Stimulated activated CD4-positive, alpha-beta T cell treated with anti-CD3 and anti-CD28 coated beads, Interleukin-12 subunit alpha, Interleukin-12 subunit beta, amount 100 ng/mL, for 24 hours (primary cell): ENCODE data around the gene NEGR1.

Experiments
- DNase-seq, 2 experiments: peaks; one replicate each; pipeline ENCODE4 v3.0.0-alpha.2; 2020; ENCODE audit warnings: low read depth in 2 of 2

The NEGR1 gene

DNA sequence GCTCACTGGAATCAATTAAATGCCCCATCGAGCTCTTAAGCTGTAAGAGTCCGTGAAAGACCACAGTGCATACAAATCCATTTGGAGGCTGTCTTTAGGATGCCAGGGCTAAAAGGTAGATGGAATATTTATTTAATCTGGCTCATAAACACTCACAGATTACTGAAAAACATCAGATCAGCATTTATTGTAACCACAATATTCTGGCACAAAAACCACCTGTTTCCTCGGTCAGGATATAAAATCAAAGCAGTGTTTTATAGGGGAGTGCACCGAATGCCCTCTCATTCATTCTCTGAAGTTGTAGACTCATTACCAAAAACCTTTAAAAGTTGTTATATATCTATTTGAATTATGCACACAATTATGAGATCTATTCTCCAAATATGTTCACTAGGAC lies 500.9 kb downstream of the NEGR1 start:
- no peak for DNase-seq

GRCh38 chr1:71780681-71781080 lies 501.7 kb downstream of the NEGR1 start:
- DNase-seq: no peak

DNA sequence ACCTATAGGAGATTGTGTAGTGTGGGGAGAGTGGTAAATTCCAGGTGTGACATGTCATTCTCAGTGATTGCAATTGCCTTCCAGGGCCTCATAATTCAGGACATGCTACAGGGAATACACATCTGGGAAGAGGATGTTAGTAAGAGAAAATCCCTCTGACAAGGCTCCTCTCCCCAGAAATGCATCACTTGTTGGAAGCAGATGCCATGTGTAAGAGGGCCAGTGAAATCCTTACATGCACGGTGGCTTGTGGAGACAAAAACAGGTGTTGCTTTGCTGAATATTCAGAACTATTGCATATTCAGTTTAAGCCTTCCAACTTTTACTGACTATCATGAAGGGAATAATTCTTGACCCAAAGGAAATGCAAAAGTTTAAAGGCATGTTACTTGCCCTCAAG lies 503.4 kb downstream of the NEGR1 start:
- DNase-seq: no peak

DNA sequence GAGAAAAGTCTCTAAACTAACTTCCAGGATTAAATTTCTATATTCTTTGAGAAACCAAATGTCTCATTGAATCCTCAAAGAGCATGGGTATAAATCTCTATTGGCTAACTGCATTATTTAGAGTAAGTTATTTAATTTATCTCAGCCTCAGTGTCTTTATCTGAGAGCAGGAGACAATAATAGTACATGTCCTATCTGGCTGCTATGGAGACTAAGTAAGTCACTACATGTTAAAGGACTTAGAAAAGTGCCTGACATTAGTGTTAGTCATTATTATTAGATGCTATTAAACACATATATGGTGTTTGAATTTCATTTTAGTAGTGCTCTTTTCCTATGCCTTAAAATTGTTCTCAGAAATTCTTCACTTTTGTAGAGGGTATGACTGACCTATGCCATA lies 505.2 kb downstream of the NEGR1 start:
- DNase-seq: no peak

DNA sequence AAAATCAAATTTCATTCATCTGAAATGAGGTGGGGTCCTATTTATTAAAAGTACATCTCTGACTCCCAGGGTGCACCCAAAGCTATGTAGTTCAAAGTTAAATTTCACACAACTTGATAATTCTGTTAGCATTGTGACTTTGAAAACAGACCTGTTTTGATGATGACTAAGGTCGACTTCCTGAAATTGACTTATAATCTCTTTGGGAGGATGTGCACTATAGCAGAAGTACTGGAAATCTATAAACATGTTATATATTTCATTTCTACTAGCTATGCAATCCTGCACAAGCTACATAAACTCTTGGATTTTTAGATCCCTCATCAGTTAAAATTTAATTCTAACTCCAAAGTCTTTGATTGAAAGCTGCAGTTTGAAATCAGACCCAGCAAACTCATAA lies 507.6 kb downstream of the NEGR1 start:
- DNase-seq: no peak

GRCh38 chr1:71770121-71770520 lies 512.2 kb downstream of the NEGR1 start:
- no peak for DNase-seq

- DNase-seq: no peak
Measured at GRCh38 chr1:71766748-71767147, 515.6 kb downstream of the NEGR1 start.

GRCh38 chr1:71762514-71763255 lies 519.7 kb downstream of the NEGR1 start:
- DNase-seq: no peak

DNA sequence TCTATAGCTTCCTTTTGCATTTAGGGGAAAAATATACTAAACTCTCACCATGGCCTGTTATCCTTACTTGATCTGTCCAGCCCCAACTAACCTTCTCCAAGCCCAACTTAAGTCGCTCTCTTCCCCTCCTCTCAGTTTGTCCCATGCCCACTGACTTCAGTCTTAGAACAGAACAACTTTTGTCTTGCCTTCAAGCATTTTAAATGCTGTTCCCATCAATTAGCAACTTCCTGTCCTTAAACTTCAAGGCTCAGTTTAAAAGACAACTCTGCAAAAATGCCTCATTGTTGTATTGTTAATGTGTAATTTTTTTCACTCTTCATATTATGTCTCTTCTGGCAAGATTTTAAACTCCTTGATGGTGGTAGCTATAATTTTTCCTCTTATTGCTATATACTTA lies 526.9 kb downstream of the NEGR1 start:
- no peak for DNase-seq

DNA sequence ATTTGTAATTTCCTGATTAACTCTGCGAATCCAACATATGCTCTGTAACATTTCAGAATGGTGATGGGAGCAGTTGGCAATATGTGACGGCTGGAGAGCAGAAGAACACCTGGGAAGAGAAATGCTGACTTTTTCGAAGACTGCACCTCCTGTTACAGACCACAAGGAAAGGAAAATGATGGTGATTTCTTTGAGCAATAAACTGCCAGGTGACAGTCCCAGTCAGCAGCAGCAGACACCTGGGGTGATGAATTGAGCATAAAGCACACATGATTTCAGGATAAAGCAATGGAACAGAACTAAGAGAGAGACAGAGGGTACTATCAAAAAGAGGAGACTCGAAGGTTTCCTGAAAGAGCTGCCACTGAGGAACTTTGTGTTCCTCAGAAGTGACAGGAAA lies 528.6 kb downstream of the NEGR1 start:
- no peak for DNase-seq

DNA sequence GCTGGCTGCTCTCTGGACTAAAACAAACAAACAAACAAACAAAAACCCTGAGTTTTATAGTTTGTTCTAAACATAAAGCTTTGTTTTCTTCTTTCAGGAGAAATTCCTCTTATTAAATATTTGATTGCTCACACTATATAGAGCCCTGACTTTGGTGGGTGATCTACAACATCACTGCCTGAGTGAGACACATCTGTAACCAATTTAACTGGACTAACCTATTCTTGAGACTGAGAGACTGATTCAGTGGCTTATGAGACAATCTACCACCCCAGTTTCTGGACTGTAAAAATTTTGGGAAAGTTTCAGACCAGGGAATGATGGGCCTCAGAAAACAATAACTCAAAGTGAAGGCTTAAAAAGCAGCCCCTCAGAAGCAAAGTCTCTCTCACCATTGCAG lies 537.0 kb downstream of the NEGR1 start:
- no peak for DNase-seq

- no peak for DNase-seq
Measured at GRCh38 chr1:71743862-71744261, 538.5 kb downstream of the NEGR1 start.

- no peak for DNase-seq
Measured at GRCh38 chr1:71738910-71739309, 543.4 kb downstream of the NEGR1 start.

DNA sequence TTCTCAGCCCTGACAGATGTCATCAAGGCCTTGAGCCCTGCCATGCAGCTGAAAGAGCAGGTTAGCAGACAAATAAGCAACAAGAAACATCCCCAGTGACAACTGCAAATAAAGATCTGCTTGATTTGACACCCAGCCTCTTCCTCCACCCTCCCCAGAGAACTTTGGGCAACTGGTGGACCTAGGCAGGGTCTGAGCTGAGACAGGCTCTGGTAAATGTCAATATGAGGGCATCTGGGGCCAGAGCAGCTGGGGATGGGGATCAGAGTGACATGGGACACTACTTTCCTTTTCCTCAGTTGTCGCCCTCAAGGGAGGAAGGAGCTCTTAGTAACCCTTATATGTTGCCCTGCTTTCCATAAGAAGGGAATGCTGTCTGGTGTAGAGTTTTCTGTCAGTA lies 544.1 kb downstream of the NEGR1 start:
- DNase-seq: no peak

- DNase-seq: no peak
Measured at GRCh38 chr1:71737768-71738167, 544.6 kb downstream of the NEGR1 start.

DNA sequence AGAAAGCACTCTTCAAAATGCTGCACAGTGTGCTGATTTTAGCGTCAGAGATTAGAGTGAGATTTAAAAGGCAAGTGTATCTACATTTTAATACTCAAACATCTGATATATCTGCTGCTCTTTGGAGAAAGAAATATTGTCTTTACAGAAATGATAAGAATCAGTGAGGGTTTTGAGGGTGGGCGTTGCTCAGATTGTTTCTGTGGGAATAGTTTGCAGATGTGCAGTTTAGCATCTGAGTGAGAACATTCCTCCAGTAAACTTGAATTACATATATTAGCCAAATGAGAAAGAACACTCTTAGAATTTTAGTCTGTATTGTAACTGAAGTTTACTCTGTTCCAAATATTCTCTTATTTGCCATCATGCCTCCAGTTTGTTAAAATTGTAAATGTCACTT lies 549.2 kb downstream of the NEGR1 start:
- DNase-seq: no peak

GRCh38 chr1:71721532-71721931 lies 560.8 kb downstream of the NEGR1 start:
- no peak for DNase-seq

DNA sequence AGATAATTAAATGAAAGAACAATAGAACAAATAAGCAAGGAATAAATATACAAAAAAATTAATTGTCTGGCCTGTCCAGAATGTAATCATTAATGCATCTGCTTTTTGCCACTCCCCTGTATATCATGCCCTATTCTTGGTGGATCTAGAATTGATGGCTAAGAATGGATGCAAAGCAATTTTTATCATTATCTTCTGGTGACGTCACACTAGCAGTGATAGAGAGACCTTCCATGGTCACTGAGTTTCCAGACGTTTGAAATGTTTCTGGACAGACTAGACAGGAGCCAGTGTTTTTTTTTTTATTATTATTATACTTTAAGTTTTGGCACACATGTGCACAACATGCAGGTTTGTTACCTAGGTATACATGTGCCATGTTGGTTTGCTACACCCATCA lies 563.0 kb downstream of the NEGR1 start:
- no peak for DNase-seq

DNA sequence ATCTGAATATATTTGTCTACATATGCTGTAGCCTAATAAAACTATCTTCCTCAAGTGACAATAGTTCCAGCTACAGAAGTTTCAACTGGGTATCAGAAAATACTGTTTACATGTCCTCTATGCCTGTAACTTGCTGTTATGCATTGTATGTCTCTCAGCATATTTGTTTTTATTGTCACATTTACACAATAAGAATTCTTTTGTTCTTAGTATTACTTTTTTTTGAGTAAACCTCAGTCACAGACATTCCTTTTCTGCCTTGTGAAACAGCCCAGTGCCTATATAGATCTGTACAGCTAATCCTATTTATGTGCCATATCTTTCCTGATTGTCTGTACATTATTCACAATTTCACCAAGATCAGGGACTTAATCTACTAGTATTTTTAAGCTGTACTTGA lies 565.2 kb downstream of the NEGR1 start:
- no peak for DNase-seq

DNA sequence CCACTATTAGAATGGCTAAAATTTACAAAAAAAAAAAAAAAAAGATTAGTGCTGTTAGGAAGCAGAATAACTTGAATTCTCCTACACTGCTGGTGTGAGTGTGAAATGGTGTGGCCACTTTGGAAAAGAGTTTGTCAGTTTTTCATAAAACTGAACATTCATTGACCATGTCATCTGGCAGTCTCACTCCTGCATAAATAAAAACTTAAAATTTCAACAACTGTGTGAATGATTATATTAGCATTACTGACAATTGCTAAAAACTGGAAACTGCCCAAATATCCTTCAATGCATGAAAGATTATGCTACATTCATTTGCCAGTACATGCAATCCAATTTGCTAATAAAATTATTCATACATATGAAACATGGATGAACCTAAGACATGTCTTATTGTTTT lies 570.9 kb downstream of the NEGR1 start:
- no peak for DNase-seq

DNA sequence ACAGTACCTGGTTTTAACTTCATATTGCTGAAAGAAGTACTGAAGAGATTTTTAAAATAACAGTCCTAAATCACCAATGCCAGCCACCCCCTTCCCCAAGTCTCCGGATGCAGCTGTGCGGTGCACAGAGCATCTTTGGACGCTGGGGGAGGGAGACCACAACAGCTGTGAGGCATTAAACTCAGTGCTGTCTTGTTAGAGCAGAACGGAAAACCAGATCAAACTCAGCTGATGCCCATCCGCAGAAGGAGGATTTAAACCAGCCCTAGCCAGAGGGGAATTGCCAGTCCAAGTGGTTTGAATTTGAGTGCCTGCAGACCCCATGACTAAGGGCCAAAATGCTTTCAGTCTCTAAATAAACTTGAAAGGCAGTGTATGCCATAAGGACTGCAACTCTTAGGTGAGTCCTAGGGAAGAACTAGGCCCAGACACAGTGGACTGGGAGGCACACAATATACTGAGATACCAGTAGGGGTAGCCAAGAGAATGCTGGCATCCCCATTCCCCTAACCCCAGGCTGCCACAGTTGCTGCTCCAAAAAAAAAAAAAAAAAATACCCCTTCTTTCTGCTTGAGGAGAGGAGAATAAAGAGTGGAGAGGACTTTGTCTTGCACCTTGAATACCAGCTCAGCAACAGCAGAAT lies 576.2 kb downstream of the NEGR1 start:
- no peak for DNase-seq

DNA sequence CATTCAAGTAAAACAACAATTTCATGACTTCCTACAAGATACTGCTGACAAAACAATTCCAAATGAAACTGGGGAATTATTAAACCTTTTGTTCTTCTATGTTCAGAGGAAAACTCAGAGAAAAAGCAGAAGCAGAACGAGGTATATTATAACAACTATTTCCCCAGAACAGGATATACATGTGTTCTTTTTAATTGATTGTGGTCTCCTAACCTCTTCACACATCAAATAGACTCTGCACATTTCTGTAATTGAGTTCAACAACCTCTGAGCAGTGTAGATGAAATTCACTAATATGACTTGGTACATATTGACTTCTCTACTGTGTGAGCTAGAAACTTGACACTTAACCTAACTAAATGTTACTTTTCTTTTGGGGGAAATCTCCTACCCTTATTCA lies 584.2 kb downstream of the NEGR1 start:
- DNase-seq: no peak

DNA sequence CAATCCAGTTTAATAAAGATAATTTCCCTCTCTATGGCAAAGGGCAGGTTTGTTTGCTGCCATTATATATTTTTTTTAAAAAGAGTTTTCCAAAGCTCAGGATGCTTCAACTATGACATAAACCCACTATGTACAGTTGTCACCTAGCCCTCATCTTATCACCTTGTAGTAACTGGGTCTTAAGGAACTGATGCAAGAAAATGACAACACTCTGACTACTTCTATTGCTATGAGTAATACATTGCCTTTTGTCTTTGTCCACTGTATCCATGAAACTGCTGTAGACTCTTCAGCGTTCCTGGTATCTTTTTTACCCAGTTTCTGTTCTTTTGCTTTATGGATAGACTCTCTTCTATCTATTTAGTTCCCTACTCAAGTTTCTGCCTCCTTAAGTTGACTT lies 586.5 kb downstream of the NEGR1 start:
- no peak for DNase-seq

GRCh38 chr1:71695084-71695483 lies 587.3 kb downstream of the NEGR1 start:
- DNase-seq: no peak
